Right kidney (tissue), 9 donors: ENCODE measurements around the gene ZNF182.
"Not testable (repeated sequence)": the region's sequence is repeated elsewhere in the genome, so short reads cannot be mapped to it uniquely, and the experiment has no call there.

Experiments
- DNase-seq: peaks from one replicate; pipeline ENCODE4 v3.0.0-alpha.2; 2016
- long read RNA-seq, 8 donors: transcript quantifications; one replicate each; lab custom pipeline, GENCODE V29; 2026

Gene ZNF182
- long read RNA-seq, donor 1, partial matches to known transcripts = 0 of 1 reads
- long read RNA-seq, donor 1, other reads (novel, unspliced or antisense) = 0 of 1 reads
- long read RNA-seq, donor 2, partial matches to known transcripts = 0 of 1 reads
- long read RNA-seq, donor 2, other reads (novel, unspliced or antisense) = 0 of 1 reads
- long read RNA-seq, donor 3, partial matches to known transcripts = 0 of 1 reads
- long read RNA-seq, donor 3, other reads (novel, unspliced or antisense) = 0 of 1 reads
- long read RNA-seq, donor 4 = 0 reads
- long read RNA-seq, donor 5 = 0 reads
- long read RNA-seq, donor 6 = 0 reads
- long read RNA-seq, donor 7 = 0 reads
- long read RNA-seq, donor 8, partial matches to known transcripts = 0 of 2 reads
- long read RNA-seq, donor 8, other reads (novel, unspliced or antisense) = 0 of 2 reads

DNA sequence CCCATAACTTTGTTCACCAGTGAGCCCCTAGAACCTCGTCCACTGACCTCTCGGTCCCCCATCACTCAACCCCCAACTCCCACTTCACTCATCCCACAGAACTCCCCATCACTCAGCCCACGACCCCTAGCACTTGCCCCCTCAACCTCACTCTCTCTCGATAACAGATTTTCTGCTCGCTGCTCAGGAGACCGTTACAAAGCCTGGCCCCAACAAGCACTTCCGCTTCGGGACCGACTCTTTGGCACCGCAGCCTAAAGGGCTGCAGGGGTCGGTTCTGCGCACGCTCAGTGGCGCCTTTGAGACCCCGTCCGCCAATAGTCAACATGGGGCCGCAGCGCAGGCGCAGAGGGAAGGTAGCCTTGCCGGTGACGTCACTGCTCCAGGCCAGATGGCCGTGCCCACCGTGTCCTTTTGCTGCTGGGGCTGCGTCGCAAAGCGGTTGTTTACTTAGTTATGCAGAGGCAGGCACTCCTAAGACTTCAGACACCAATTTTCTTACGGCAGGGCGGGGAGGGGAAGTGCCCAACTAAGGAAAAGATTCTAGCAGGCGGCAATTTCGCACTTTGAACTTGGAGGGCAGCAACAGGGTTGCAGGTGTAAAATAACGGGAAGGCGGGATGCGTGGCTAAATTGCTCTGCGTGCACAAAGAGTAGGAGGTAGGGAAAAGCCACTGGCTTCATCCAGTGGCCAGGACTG lies at the start of gene ZNF182:
Gene ZNF182, minus strand, starts transcription at position 232 of the 700 bp plus-strand sequence. CDS start 1,380 bp downstream, outside the sequence.
- DNase-seq = peak; percentile 72

DNA sequence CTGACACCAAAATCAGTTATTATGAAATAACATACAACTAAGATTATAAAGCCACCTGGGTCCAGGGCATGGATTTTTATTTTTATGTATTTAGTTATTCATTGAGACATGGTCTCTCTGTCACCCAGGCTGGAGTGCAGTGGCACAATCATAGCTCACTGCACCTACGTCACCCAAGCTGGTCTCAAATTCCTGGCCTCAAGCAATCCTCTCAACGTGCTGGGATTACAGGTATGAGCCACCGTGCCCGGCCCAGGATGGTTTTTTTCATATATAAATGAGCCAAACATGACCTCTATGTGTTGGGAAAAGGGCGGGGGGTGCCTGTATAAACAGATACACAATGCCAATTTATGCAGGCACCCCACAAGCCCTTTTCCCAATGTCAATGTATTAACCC lies 43.1 kb upstream of the ZNF182 start:
- DNase-seq = no peak

DNA sequence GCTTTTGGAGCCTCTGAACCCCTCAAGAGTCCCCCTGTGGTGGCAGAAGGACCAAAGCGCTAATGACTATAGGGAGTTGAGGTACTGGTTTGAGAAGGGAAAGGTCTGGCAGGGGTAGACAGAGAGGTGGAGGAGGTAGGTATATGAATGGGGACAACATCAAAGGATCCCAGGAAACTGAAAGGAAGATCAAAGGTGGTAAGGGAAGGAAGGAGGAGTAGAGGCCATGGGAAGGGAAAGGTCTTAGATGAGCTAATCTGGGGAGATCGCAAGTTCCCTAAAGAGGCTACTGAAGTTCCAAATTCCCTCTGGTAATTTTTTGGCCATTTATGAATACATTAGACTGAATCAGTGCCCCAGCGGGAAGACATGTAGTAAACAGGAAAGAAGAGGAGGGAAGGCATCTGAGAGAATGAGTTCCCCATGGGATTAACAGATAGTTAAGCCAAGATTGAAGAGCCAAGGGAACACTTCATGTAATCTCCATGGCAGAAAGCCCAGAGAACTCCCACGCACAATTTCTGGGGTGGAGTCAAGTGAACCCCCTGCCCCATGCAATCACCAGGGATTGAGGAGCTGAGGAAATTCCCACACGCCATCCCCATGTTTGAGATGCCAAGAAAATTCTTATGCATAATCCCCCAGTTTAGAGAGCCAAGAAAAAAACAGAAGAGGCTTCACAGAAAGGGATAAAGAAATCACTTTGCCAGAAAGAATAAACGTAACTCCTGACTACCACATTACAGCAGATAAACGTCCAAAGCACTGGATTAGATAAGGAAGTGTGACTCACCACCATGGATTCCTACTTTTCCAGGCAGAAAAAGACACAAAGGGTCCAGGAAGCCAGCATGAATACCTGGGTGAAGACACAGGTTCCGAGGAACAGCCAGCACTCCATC lies 41.9 kb upstream of the ZNF182 start:
- no peak for DNase-seq

DNA sequence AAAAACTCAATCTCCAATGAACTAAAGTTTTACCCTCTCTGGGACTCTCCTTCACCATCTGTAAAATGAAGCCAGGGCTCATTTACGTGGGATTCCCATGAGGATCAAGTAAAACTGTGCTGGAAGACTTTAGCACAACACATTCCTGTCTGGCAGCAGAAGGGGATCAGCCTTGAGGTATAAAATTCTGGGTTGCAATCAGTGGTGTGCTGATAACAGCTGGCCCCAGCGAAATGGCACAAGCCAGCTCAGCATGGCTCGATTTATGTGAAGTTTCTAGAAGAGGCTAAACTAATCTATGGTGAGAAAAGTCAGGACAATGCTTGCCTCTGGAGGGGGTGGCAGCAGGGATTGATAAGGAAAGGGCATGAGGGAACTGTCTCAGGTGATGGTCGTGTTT lies 39.3 kb upstream of the ZNF182 start:
- DNase-seq = no peak

DNA sequence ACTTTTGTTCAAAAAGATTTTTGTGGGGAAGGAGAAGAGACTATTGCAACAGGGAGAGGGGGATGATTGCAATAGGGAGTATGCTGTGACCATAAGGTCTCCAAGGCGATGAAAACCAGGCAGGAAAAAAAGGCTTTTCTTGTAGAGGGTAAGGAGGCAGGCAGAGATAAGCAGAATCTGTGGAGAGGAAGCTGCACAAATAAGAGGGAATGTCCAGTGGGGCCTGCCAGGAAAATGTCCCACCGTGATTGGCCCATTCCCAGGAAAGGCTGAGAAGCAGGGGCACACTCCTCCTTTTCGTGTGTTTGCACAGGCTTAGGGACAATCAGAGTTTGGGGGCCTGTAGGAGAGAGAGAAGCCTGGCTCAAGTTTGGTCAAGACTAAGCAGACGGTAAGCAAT lies 32.1 kb upstream of the ZNF182 start:
- no peak for DNase-seq

DNA sequence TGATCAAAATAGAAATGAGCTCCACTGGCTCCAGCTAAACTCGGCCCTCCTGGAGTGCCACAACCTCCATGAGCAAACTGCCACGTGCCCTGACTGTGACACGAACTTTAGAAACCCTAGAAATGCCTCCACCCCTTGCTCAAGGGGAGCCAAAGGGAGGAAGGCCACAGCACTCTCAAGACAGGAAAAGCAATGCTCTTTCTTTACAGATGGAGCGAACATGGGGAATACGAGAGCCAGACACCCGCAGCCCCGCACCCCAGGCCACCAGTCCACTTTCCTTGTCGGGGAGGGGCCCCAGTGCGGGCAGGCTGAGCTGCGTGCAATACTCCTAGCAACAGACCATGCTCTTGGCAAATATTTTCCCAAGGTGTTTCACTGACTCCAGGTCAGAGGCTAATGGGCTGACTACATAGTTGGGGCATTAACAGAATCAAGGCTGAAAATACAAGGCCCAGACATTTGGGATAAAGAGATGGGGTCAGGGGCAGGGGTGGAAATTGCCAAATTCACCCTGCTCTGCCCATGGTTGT lies 26.9 kb upstream of the ZNF182 start:
- not testable (repeated sequence) for DNase-seq

DNA sequence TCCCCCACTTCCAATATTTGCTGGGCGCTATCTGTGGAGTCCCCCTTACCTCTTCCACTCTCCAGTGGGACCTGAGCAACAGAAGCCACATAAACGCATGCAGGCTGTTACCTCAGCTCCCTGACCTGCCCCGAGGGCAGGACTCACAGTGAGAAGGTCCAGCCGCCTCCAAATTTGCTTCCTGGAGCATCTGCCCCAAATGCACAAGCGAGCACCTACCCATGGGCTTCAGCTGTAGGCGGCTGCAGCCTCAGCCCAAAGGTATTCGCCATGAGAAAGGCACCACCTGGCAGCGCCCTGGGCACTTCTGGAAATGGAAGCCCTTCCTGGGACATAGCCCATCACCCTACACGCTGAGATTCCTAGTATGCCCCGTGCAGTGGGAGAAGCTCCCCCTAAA lies 26.4 kb upstream of the ZNF182 start:
- DNase-seq = no peak

DNA sequence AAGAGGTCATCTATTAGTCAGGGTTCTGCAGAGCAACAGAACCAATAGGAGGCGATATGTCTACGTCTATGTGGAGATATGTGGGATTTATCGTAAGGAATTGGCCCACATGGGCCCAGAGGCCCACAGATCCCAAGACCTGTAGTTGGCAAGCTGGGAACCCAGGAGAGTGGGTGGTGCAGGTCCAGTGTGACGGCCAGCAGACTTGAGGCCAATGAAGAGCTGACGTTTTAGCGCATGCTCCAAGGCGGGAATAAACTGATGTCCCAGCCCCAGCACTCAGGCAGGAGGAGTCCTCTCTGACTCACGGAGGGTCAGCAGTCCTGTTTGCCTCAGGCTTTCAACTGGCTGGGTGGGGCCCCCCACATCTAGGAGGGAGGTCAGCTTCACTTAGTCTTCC lies 24.3 kb upstream of the ZNF182 start:
- no peak for DNase-seq

DNA sequence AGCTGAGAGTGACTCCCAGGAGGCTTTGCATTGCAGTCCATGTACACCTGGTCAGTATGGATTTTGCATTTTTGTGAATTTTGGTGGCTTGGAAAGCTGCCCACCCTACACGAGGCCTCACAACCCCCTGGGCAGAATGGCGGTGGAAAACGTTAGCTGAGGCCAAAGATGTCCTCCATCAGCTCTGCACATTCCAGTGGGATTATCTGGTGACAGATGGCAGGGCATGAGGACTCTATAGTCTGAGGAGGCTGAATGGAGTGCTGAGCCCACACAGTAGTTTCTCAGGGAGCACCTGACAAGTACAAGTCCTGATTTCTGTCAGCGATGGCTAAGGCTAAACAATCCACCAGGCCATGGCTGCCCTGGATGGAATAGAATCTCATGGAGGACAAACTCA lies 23.8 kb upstream of the ZNF182 start:
- not testable (repeated sequence) for DNase-seq

DNA sequence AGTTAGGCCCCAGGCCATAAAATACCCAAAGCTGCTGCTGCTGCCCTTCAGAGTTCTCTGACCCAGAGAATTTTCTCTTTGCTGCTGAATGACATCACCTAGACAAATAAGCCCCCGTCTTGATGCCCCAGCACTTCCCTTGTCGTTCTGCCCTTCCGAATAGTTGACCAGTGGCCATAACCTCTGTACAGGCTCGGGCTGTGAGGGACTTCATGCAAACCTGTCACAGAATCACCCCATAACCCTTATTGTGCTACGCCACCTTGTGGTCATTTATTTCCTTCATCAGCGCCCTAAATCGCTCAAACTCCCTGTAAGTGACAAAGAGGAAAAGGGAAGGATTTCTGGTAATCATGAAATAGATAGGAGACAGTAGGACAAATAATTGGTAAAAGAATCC lies 21.8 kb upstream of the ZNF182 start:
- DNase-seq = peak; percentile 47

DNA sequence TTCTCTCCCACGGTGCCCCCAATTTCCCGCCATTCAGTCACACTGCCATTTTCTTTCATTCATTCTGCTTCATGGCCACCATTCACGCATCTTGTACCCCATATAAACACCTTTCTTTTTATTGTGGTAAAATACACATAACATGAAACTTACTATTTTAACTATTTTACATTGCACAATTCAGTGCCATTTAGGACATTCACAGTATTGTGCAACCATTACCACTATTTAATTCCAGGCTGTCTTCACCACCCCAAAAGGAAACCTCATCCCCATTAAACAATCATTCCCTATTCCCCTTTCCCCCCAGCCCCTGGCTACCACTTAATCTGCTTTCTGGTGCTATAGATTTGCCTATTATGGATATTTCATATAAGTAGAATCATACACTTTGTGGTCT lies 18.9 kb upstream of the ZNF182 start:
- DNase-seq = no peak

DNA sequence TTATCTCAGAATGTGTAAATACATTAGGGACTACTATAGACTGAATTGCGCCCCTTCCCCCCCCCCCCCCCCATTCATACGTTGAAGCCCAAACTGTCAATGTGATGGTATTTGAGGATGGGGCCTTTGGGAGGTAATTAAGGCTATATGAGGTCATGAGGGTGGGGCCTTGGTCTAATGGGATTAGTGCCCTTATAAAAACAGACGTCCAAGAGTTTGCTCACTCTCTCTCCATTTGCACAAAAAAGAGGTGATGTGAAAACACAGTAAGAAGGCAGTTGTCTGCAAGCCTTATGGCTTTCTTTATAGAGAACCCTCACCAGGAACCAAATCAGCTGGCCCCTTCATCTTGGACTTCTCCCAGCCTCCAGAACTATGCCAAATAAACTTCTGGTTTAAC lies 18.3 kb upstream of the ZNF182 start:
- DNase-seq = no peak

DNA sequence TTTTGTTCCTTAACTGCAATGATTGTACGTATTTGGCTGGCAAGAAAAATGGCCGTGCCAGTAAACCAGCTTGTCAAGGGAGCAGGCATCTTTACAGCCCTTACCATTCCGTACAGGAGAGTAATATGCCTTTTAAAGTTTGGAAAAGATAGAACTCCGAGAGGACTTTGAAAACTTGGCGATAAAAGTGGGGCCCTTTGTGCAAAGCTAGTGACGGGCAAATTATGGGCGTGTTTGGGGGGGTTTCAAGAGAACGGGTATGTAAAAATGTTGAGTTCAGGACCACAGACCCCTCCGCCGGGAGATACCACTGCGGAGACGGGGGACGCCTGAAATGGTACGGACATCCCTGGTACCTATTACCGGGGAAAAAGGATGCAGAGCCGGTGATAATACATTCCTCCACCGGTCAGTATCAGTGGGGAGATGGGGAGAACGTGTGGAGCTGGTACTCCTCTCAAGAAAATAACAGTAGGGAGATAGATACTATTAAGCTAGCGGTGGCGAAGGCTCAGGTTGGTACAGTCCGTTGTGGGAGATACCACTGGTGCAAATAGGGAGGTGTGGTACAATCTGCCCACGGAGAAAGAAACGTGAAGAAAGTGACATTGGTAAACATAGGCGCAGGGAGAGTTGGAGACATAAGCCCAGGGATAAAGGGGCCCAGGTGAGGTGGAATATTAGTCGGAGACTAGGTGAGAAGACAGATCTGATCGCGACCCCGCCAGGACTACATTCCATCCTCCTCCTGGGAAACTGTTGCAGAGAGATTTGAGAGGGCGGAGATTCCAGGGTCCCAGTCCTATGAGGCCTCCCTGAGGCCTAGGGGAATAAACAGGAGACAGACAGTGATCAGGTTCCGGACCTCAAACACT lies 17.5 kb upstream of the ZNF182 start:
- peak; percentile 90 for DNase-seq

DNA sequence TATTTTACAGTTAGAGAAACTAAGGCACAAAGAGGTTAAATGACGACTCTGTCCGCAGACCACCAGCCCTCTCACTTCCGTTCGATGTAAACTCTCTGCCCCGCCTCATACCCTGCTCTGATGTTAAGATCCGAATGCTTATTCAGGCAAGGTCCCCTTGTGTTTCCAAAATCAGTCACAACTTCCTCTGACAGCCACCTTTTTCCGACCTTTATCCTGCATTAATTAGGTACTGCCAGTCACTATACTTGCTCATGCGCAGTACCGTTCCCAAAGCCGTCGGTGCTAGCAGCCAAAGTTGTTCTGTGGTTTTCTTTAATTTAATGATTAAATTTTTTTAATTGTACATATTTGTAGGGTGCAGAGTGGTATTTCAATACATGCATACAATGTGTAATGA lies 16.7 kb upstream of the ZNF182 start:
- DNase-seq = not testable (repeated sequence)

DNA sequence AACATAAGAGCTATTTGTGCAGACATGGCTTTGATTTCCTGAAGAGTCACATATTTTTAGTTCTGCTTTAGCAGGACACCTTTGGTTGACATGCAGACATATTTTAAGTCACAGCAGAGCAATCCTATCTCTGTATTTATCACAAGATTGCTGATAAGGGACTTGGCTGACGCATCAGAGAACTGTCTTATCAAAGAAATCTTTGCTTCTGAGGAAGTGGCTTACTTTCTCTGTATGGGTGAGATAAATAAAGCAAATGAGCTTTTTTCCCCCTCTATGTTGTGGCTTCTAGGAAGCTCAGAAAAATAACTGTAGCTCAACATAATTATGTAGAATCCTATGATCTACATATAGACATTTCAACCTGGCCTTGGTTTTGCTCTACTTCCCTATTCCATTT lies 16.1 kb upstream of the ZNF182 start:
- not testable (repeated sequence) for DNase-seq

DNA sequence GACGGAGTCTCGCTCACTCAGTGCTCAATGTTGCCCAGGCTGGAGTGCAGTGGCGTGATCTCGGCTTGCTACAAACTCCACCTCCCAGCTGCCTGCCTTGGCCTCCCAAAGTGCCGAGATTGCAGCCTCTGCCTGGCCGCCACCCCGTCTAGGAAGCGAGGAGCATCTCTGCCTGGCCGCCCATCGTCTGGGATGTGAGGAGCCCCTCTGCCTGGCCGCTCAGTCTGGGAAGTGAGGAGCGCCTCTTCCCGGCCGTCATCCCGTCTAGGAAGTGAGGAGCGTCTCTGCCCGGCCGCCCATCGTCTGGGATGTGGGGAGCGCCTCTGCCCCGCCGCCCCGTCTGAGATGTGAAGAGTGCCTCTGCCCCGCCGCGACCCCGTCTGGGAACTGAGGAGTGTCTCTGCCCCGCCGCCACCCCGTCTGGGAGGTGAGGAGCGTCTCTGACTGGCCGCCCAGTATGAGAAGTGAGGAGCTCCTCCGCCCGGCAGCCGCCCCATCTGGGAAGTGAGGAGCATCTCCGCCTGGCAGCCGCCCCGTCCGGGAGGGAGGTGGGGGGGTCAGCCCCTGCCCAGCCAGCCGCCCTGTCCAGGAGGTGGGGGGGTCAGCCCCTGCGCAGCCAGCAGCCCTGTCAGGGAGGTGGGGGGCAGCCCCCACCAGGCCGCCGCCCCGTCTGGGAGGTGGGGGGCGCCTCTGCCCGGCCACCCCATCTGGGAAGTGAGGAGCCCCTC lies 13.0 kb upstream of the ZNF182 start:
- DNase-seq = not testable (repeated sequence)

DNA sequence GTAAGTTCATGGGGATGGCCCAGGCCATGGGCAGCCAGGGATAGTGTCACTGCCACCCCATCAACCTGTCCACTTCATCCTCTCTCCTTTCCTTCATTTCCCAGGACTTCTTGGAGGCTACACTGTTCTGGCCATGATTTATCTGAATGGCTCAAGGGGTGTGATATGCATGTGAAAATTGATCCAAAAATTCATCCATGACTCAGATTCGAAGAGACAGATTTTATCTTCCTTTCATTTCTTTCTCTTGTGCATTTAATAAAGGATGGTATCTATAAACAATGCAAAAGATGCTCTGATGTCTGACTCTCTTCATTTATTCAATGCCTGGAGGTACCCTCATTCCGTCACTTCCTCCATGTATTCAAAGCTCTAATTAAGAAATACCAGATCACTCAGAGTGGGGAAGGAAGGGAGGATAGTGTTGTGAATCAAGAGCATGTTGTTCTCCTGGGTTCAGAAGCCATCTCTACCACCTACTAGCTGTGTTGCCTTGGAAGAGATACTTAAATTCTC lies 5.7 kb upstream of the ZNF182 start:
- not testable (repeated sequence) for DNase-seq

DNA sequence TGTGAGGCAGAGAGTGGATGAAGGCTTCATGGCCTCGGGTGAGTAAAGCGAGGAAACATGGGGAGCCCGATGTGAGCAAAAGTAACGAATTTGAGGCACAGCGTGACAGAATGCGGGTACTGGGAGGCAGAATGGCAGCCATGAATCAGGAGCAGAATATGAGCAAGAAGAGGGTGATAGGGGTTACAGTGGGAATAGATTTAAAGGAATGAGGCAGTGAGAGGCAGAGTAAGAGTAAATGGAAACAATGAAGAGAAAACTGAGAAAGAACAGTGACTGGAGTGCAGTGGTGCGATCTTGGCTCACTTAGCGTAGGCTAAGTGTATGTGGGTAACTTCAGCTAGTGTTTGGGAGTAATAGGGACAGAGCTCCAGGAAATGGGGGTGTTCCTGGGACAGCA lies 2.9 kb upstream of the ZNF182 start, which contains the start of gene SPACA5:
Gene SPACA5, plus strand, starts transcription at position 301 of the 400 bp plus-strand sequence. CDS start 815 bp downstream, outside the sequence.
- not testable (repeated sequence) for DNase-seq

DNA sequence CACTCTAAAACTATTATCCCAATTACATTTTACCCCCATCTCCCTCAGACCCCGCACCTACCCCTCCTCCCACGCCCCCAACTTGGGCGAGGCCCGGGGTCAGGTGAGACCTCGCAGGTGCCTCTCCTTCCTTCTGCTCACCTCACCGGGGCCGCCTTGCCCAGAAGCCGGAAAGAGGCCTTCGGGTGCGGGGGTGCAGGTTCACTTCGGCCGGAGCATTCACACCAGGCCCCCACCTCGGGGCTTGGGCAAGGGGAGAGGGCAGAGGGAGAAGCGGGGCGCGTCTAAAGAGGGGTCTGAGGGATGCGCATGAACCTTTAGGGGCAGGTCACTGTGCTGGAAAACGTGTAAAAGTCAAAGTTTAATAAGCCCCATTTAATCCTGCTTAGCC lies 427 bp downstream of the ZNF182 start:
- no peak for DNase-seq

DNA sequence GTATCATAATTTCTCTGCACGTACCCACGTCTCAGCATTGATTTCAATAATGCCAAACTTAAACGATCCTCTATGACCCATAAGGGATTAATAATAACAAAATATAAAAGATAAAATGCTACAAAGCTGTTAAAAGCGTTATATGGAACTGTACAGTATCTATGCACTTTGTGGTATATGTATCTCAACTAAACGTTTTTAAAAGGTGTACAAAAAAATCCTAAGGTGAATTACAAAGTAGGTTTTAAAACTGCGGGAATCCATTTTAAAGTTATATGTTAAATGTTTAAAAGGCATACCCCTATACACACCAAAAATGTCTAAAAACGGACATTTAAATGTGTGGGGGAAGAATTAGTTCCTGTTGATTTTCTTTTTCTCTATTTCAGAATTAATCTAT lies 860 bp downstream of the ZNF182 start:
- no peak for DNase-seq
